HG03175 (cell line): Measurements from ENCODE around the gene PRR19.
A peak's percentile ranks its signal among the peaks of the same experiment; 100 is the strongest.

Source experiments
- ATAC-seq: cut with Tn5 transposase; IDR thresholded peaks from one replicate; pipeline ENCODE4 v1.9.1; 2021; ENCODE audit warnings: mild to moderate bottlenecking, moderate library complexity; ENCODE audit not compliant: unreplicated experiment

The PRR19 gene

GRCh38 chr19:42283188-42284065, 18.5 kb upstream of the PRR19 start:
- ATAC-seq, result peak; percentile 54

- ATAC-seq, result peak; percentile 24
Observed at GRCh38 chr19:42284066-42284501, 17.8 kb upstream of the PRR19 start.

- no peak for ATAC-seq
Observed at GRCh38 chr19:42284591-42285341, 17.2 kb upstream of the PRR19 start.

GRCh38 chr19:42285541-42285941, 16.4 kb upstream of the PRR19 start:
- ATAC-seq, result no peak

GRCh38 chr19:42285988-42286348, 16.0 kb upstream of the PRR19 start:
- no peak for ATAC-seq

DNA sequence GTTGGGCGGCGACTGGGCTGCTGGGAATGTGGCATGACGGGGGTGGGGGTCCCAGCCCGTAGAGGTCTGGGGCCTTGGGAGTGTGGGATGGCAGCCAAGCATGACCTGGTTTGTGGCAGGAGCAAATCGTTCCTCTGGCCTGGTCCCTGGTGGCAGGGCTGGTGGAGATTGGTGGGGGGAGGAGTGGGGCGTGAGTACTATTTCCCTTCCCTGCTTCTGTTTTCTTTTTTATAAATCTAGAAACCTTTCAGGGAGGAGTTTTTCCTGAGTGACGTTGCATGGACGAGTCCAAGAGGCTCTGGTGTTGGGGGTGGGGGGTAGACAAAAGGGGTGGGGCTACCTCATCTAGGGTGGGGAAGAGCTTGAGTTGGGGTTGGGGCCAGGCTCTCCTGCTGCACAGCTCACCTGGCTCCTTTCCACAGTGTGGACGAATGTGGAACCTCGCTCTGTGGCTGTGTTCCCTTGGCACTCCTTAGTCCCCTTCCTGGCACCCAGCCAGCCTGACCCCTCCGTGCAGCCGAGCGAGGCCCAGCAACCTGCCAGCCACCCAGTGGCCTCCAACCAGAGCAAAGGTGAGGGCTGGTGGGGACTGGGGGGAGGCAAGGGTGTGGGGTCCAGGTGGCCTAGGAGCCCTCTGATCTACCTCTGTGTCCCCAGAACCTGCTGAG, 15.4 kb upstream of the PRR19 start:
- ATAC-seq, result no peak

- ATAC-seq, result no peak
Observed at GRCh38 chr19:42287017-42287826, 14.7 kb upstream of the PRR19 start.

DNA sequence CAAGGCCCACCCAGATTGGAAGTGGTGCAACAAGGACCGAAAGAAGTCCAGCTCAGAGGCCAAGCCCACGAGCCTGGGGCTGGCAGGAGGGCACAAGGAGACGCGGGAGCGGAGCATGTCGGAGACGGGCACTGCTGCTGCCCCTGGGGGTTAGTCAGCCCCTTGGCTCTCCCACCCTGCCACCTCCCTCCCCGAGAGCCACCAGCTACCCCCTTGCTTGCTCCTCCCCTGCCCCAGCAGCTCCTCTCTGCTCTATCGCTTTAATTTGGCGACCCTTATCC, 14.2 kb upstream of the PRR19 start:
- ATAC-seq, result no peak

DNA sequence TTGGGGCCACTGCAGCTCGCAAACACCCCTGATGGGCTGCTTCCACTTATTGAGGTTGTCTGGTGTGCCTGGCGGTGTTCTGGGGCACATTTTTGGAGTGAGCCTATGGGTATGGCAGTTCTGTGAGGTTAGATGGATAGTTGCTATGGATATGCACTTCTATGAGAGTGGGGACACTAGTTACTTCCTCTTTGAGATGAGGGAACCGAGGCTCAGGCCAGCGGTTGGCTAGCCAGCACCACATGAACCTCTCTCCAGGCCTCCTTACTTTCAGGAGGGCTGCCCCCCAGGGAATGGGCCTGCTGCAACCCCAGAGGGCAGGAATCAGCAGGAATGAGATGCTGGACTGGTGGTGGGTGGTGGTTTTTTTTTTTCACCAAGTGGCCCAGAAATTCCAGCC, 13.5 kb upstream of the PRR19 start:
- ATAC-seq, result no peak

DNA sequence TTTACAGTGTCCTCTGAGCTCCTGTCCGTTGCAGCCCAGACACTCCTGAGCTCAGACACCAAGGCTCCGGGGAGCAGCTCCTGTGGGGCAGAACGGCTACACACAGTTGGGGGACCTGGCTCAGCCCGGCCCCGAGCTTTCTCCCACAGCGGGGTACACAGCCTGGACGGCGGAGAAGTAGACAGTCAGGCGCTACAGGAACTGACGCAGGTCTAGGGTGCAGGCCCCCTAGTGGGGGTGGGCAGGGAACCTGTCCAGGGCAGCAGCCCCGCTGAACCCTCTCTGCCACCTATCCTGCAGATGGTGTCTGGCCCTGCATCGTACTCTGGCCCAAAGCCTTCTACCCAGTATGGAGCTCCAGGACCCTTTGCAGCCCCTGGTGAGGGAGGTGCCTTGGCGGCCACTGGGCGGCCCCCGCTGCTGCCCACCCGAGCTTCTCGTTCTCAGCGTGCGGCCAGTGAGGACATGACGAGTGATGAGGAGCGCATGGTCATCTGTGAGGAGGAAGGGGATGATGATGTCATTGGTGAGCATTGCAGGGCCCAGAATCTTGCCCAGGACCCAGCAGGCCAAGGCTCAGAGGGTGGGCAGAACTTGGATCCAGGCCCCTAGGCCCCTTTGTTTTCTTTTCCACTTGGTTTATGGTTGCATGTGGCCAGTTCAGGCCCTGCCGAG, 12.9 kb upstream of the PRR19 start:
- ATAC-seq, result no peak

DNA sequence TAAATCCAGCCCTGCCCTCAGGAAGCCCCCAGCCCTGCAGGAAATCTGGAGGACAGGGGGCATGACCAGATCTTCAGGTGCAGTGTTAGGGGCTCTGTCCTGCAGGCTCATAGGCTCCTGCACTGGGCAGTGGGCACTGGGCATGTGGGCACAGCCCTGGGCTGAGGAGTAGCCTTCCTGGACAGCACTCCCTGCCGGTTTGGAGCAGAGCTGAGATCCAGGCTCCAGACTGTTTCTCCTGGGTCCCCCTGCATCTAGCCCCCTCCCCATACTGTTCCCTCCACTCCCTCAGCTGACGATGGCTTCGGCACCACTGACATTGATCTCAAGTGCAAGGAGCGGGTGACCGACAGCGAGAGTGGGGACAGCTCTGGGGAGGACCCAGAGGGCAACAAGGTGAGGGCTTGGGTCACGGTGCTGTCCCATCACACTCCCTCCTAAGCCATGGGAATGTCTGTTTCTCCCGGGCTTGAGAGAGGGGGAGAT, 12.3 kb upstream of the PRR19 start:
- ATAC-seq, result no peak

DNA sequence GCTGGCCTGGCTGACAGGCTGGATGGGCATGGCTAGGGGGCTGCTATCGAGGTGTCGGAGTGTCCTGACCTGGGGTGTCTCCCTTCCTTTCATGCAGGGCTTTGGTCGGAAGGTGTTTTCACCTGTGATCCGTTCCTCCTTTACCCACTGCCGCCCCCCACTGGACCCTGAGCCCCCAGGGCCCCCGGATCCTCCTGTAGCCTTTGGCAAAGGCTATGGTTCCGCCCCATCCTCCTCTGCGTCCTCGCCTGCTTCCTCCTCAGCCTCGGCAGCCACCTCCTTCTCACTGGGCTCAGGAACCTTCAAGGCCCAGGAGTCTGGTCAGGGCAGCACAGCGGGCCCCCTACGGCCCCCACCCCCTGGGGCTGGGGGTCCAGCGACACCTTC, 11.8 kb upstream of the PRR19 start:
- no peak for ATAC-seq

GRCh38 chr19:42290523-42291434, 11.2 kb upstream of the PRR19 start:
- ATAC-seq, result no peak

DNA sequence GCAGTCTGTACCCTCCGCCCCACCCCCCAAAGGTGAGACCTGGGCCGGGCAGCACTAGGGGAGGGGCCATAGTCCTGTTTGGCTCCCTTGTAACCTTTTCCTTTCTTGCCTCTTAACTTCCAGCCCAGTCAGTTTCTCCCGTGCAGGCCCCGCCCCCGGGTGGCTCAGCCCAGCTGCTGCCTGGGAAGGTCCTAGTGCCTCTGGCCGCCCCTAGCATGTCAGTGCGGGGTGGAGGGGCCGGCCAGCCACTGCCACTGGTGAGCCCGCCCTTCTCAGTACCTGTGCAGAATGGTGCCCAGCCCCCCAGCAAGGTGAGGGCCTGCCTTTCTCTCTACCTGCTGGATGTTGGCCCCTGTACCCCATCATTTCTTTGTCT, 10.5 kb upstream of the PRR19 start:
- ATAC-seq, result no peak

- ATAC-seq, result no peak
Observed at GRCh38 chr19:42292042-42292960, 9.6 kb upstream of the PRR19 start.

GRCh38 chr19:42292963-42293362, 9.0 kb upstream of the PRR19 start:
- ATAC-seq, result no peak

GRCh38 chr19:42293540-42293939, 8.4 kb upstream of the PRR19 start:
- no peak for ATAC-seq

DNA sequence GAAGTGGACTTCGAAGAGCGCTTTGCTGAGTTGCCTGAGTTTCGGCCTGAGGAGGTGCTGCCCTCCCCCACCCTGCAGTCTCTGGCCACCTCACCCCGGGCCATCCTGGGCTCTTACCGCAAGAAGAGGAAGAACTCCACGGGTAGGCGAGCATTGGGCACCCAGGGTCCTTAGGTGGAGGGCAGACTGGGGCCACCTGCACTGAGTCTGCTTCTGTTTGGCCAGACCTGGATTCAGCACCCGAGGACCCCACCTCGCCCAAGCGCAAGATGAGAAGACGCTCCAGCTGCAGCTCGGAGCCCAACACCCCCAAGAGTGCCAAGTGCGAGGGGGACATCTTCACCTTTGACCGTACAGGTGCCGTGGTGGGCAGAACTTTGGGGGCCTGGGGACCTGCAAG, 8.0 kb upstream of the PRR19 start:
- ATAC-seq, result no peak
